ENCODE data around the gene ACACB.

DNA sequence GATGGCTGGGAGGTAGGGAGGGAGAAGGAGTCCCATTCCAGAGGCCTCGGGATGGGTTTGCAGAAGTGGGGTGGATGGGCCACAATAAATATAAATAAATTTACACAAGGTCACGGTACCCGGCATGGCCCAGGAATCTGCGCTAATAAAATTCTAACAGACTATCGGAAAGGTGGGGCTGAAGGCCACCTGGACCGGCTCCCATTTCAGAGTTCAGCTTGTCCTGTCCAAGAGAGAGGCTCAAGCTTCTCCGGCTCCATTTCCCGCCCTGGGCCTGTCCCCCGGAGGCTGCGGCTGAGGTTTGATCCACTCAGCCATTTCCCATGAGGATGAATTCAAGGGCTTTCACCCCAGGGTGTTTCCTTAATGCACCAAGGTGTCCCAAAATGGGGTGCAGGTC, 162.5 kb downstream of the ACACB start:
- TF ChIP-seq, protein P1, sequence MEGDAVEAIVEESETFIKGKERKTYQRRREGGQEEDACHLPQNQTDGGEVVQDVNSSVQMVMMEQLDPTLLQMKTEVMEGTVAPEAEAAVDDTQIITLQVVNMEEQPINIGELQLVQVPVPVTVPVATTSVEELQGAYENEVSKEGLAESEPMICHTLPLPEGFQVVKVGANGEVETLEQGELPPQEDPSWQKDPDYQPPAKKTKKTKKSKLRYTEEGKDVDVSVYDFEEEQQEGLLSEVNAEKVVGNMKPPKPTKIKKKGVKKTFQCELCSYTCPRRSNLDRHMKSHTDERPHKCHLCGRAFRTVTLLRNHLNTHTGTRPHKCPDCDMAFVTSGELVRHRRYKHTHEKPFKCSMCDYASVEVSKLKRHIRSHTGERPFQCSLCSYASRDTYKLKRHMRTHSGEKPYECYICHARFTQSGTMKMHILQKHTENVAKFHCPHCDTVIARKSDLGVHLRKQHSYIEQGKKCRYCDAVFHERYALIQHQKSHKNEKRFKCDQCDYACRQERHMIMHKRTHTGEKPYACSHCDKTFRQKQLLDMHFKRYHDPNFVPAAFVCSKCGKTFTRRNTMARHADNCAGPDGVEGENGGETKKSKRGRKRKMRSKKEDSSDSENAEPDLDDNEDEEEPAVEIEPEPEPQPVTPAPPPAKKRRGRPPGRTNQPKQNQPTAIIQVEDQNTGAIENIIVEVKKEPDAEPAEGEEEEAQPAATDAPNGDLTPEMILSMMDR (IDR thresholded peaks at IDR 0.05), result no peak
- no peak for TF ChIP-seq POLR2A (IDR thresholded peaks at IDR 0.05)

All from esophagus squamous epithelium (tissue), 4 donors.